K562 (cell line): ENCODE measurements around the gene AAGAB. TPM values are rescaled to one million over a fixed set of nuclear protein-coding genes. Genes with fewer than 3 reads are reported as not detected.

Experiments
- ATAC-seq: fragments of 200-7000 bp; cut with Tn5 transposase; 3 replicates; pipeline ENCODE4 v1.9.1; 2020; ENCODE audit warnings: moderate library complexity
- BruUV-seq: library from RNA; stranded (reverse); fragments of 400-500 nt; replicated peaks from 2 replicates; lab custom pipeline; 2021; lab: Mats Ljungman, UMichigan
- CTCF ChIA-PET: fragments of 300-600 bp; formaldehyde crosslinking; extraction: SDS; loops from one replicate; lab custom pipeline; 2021; ENCODE audit warnings: low intra/inter-chr PET ratio; lab: Yijun Ruan, JAX
- POLR2A ChIA-PET: fragments of 300-600, 350-650 bp; sonication (Branson Sonifier 250); formaldehyde crosslinking; extraction: SDS; loops from one replicate; lab custom pipeline; 2021; ENCODE audit warnings: antibody characterized with exemption, inconsistent platforms; lab: Yijun Ruan, JAX
- DNase-seq, 4 experiments: peaks; one replicate each; pipeline versions ENCODE4 v3.0.0 to v3.0.0-alpha.2; 2011 to 2018; ENCODE audit warnings: low spot score in 3 of 4, mixed read lengths in 3 of 4; ENCODE audit errors: extremely low read depth in 1 of 4
- FAIRE-seq: peaks from 2 replicates; lab custom pipeline; 2011; peaks lifted over from hg19 to GRCh38; lab: Jason Lieb, UNC
- H2AFZ ChIP-seq: 2 replicates; pipeline ENCODE4 v1.6.0; 2011; ENCODE audit warnings: low read depth, low read length, control low read depth, inconsistent platforms
- H3K27ac ChIP-seq: fragments of 200-600 bp; 3 replicates; pipeline ENCODE4 v1.8.0; 2011; ENCODE audit warnings: low read depth, mild to moderate bottlenecking, control low read depth, inconsistent platforms, low read length, moderate library complexity, mixed read lengths; ENCODE audit errors: extremely low read depth
- H3K27me3 ChIP-seq, 2 experiments: fragments of 300-600 bp in 1 of 2; 2 replicates in 1 of 2; 3 replicates in 1 of 2; pipeline versions ENCODE4 v1.6.0 to v1.8.0; 2011; ENCODE audit warnings: inconsistent platforms in 2 of 2, low read length in 2 of 2, mild to moderate bottlenecking in 1 of 2, mixed read lengths in 1 of 2, moderate library complexity in 1 of 2; ENCODE audit not compliant: control insufficient read depth in 2 of 2, insufficient read depth in 2 of 2
- H3K36me3 ChIP-seq: fragments of 300-600 bp; 3 replicates; pipeline ENCODE4 v1.8.0; 2011; ENCODE audit warnings: mild to moderate bottlenecking, low read length, inconsistent platforms; ENCODE audit not compliant: control insufficient read depth, insufficient read depth
- H3K4me1 ChIP-seq, 2 experiments: fragments of 200-600 bp in 1 of 2; replicated peaks in 1 of 2; 2 replicates in 1 of 2; 3 replicates in 1 of 2; pipeline versions ENCODE4 v1.5.1 to v1.8.0; 2011; ENCODE audit warnings: inconsistent platforms in 2 of 2, low read length in 2 of 2, mild to moderate bottlenecking in 1 of 2, mixed read lengths in 1 of 2, moderate library complexity in 1 of 2; ENCODE audit not compliant: control insufficient read depth in 2 of 2, insufficient read depth in 2 of 2
- H3K4me2 ChIP-seq: 2 replicates; pipeline ENCODE4 v1.6.1; 2011; ENCODE audit warnings: low read length, control low read depth, inconsistent platforms, mixed read lengths; ENCODE audit not compliant: insufficient read depth
- H3K4me3 ChIP-seq: fragments of 200-600 bp; sonication (generic), shearing (Covaris generic); 2 replicates; pipeline ENCODE4 v1.5.1; 2016; ENCODE audit warnings: control low read depth, inconsistent platforms
- H3K79me2 ChIP-seq: fragments of 200-600 bp; 3 replicates; pipeline ENCODE4 v1.8.0; 2011; ENCODE audit warnings: low read length, inconsistent platforms; ENCODE audit not compliant: control insufficient read depth, insufficient read depth
- H3K9ac ChIP-seq, 2 experiments: 2 replicates each; pipeline versions ENCODE4 v1.6.0 to v1.6.1; 2011; ENCODE audit warnings: low read depth in 2 of 2, low read length in 2 of 2, control low read depth in 1 of 2, inconsistent platforms in 1 of 2, mild to moderate bottlenecking in 1 of 2, mixed read lengths in 1 of 2; ENCODE audit not compliant: insufficient read depth in 1 of 2
- H3K9me1 ChIP-seq: one replicate; pipeline ENCODE4 v1.6.0; 2011; ENCODE audit warnings: inconsistent platforms, mild to moderate bottlenecking, low read length, moderate library complexity; ENCODE audit not compliant: control insufficient read depth, insufficient read depth
- H3K9me3 ChIP-seq: replicated peaks from 2 replicates; pipeline ENCODE4 v1.5.1; 2011; ENCODE audit warnings: low read depth, low read length, inconsistent platforms; ENCODE audit not compliant: control insufficient read depth, insufficient read depth
- H4K20me1 ChIP-seq: replicated peaks from 2 replicates; pipeline ENCODE4 v1.6.1; 2011; ENCODE audit warnings: low read length, inconsistent platforms, mixed read lengths; ENCODE audit not compliant: control insufficient read depth, insufficient read depth
- C11orf30 ChIP-seq: fragments of 450-650 bp; IDR thresholded peaks from 2 replicates; pipeline ENCODE4 v1.6.1; 2016; ENCODE audit warnings: low read depth, mild to moderate bottlenecking
- ESRRA ChIP-seq: fragments of 450-650 bp; IDR thresholded peaks from 2 replicates; pipeline ENCODE4 v1.6.1; 2014; ENCODE audit warnings: low read depth, mild to moderate bottlenecking, moderate library complexity, borderline replicate concordance
- GABPB2 ChIP-seq: fragments of 250-450 bp; sonication (Bioruptor Pico); conservative IDR thresholded peaks from 2 replicates; pipeline ENCODE4 v1.5.1; 2021; ENCODE audit warnings: mild to moderate bottlenecking
- MAZ ChIP-seq, 2 experiments: fragments of 450-650 bp in 1 of 2; sonication (generic) in 1 of 2; formaldehyde crosslinking; IDR thresholded peaks in 1 of 2; conservative IDR thresholded peaks in 1 of 2; 2 replicates each; pipeline versions ENCODE4 v1.4.0 to v1.5.0; 2020; ENCODE audit warnings: mild to moderate bottlenecking in 1 of 2, missing genetic modification reagents in 1 of 2
- SPI1 ChIP-seq: IDR thresholded peaks from 2 replicates; pipeline ENCODE4 v1.6.1; 2011; ENCODE audit warnings: low read depth, low read length, control low read depth, borderline replicate concordance
- STAT5B ChIP-seq: fragments of 250-450 bp; sonication (Bioruptor Pico); IDR thresholded peaks from 2 replicates; pipeline ENCODE4 v1.8.0; 2021; ENCODE audit warnings: mild to moderate bottlenecking, inconsistent platforms
- TFAM ChIP-seq: fragments of 250-450 bp; sonication (Bioruptor Pico); conservative IDR thresholded peaks from 2 replicates; pipeline ENCODE4 v1.5.0; 2021; ENCODE audit warnings: mild to moderate bottlenecking, moderate library complexity
- ZFX ChIP-seq: sonication (generic); formaldehyde crosslinking; IDR thresholded peaks from 2 replicates; pipeline ENCODE4 v1.8.0; 2022; ENCODE audit warnings: mild to moderate bottlenecking, missing genetic modification reagents, moderate library complexity
- WGBS: fragments of 100-300 bp; shearing (Covaris generic); methylation state at CpG from one replicate; pipeline ENCODE4 v1.1.6; 2016; ENCODE audit warnings: low coverage, mixed read lengths; ENCODE audit not compliant: insufficient coverage; ENCODE audit errors: missing lambda C conversion rate; 5-methylcytosine and 5-hydroxymethylcytosine counted together
- in situ Hi-C: fragments of 300-500 bp; cut with MboI; formaldehyde crosslinking; loops from 4 replicates; pipeline ENCODE4 v1.15.0; 2018; ENCODE audit warnings: inconsistent platforms, mixed read lengths
- intact Hi-C: fragments of 100-400 bp; cut with micrococcal nuclease; formaldehyde crosslinking; loops from 2 replicates; pipeline ENCODE4 v1.14.2; 2022
- polyA plus RNA-seq, 8 experiments: library from polyadenylated mRNA; depleted of rRNA in 4 of 8; stranded (reverse) in 5 of 8; unstranded in 3 of 8; fragments of >200 nt; fragmentation: Nextera tagmentation in 2 of 8; fragmentation: Illumina TruSeq in 1 of 8; extraction: Ambion mirVana in 2 of 8; extraction: Trizol in 1 of 8; gene quantifications; 2 replicates each; pipeline versions ENCODE4 v1.2.1 to v1.2.3, GENCODE V29; 2011 to 2014; ENCODE audit warnings: inconsistent platforms in 1 of 8, missing spikeins in 1 of 8
- total RNA-seq, 7 experiments: library from RNA; depleted of rRNA in 6 of 7; stranded (reverse); fragments of >200 nt in 6 of 7; fragmentation: Illumina TruSeq in 2 of 7; extraction: Trizol in 2 of 7; gene quantifications; 2 replicates each; pipeline versions ENCODE4 v1.2.1 to v1.2.3, GENCODE V29; 2011 to 2021; ENCODE audit warnings: low replicate concordance in 1 of 7

Gene AAGAB
- total and polyA plus RNA-seq, 9 of the 15 experiments (the other 6 are each of a cell fraction or from before 2014, with no cell fraction given) = 17.8 to 109 (median 58.3) TPM

DNA sequence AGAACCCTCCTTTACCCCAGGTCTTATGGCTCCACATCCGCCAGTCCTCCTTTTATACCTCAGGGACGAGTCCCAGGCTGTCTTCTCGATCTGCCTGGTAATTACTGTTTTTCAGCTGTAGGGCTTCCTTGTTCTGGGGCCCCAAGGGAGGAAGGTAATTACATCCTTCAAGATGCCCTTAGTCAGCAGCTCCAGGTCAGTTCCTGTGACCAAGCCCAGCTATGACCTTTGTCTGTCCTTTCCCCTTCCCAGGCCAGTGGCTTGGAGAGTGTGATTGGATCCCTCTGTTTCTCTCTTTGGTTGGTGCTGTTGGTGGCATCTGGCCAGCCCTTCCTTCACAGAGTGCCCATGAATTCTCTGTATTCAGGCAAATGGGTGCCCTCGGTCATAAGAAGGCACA lies 92.6 kb downstream of the AAGAB start:
- no peak for FAIRE-seq

DNA sequence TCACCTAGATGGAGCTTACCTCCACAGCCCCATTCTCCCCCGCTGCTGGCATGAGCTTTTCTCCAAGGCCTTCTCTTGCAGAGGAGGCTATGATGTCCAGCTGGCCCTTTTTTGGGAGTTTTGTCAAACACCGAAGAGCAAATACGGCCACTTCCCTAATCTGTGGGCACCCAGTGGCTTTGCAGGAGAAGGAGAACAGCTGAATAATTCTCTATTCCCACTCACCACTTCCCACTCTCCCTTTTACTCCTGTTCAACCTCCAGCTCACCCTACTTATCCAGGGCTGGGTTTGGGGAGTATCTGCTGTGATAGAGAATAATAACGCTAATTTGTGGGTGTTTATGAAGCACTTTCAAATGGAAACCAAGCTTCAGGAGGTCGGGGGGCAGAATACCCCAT lies 93.0 kb downstream of the AAGAB start:
- peak overlapping the region in 1 of 2 experiments; percentile 29; a peak in 1 of 4 replicates for H3K9ac ChIP-seq
- ChIA-PET POLR2A (interaction anchor here (1.1 to 1.5 kb wide), 3 partner anchors 8 to 19 kb away, joined by 3 to 6 read pairs (median 3); no protein-coding TSS in a partner anchor), CTCF (no interaction called here)
- H3K4me3 ChIP-seq = no peak overlapping the region
- peaks cover 0 to 5% of the 10 kb centered on the region in 2 experiments; a peak in 4 of 5 replicates for H3K4me1 ChIP-seq
- BruUV-seq = no TSS peak
- no peak for TF ChIP-seq GABPB2 (CRISPR knock-in tag)
- peak; percentile 77; the same call in 1 of the 2 replicates for TF ChIP-seq SPI1
- WGBS = 57% methylated on average over 5 of the region's 5 CpGs
- H2AFZ ChIP-seq = no peak overlapping the region
- H3K27me3 ChIP-seq = no peaks in the 10 kb centered on the region
- DNase-seq = no peak
- no peak overlapping the region for H3K4me2 ChIP-seq
- ATAC-seq = no peak
- no peaks in the 10 kb centered on the region for H3K9me3 ChIP-seq
- no peaks in the 10 kb centered on the region for H4K20me1 ChIP-seq
- FAIRE-seq = no peak
- H3K79me2 ChIP-seq = no peaks in the 10 kb centered on the region
- no peaks in the 10 kb centered on the region for H3K9me1 ChIP-seq
- intact Hi-C loops = no loop called here
- no peak overlapping the region for H3K27ac ChIP-seq
- in situ Hi-C loops = no loop called here
- peaks cover 19% of the 10 kb centered on the region; the same call in 2 of the 3 replicates for H3K36me3 ChIP-seq

More for the DNA sequence above, 92.6 kb downstream of the AAGAB start:
- H3K9ac ChIP-seq = no peak overlapping the region
- no peak overlapping the region for H3K4me2 ChIP-seq
- ATAC-seq (no peak; the same call in 2 of the 3 replicates), DNase-seq (no peak)
- POLR2A ChIA-PET = interaction anchor here (0.7 to 1.5 kb wide), 4 partner anchors 8 to 19 kb away, joined by 3 to 6 read pairs (median 3); no protein-coding TSS in a partner anchor
- in situ Hi-C loops = no loop called here
- H3K4me1 ChIP-seq = peaks cover 0 to 5% of the 10 kb centered on the region in 2 experiments; a peak in 4 of 5 replicates
- H3K27ac ChIP-seq = no peak overlapping the region
- 0 out of 2 replicates have a peak, but pooled peaks cover 3% of the 10 kb centered on the region for H4K20me1 ChIP-seq
- H3K79me2 ChIP-seq = no peaks in the 10 kb centered on the region
- 93% methylated on average over 4 of the region's 4 CpGs for WGBS
- no peaks in the 10 kb centered on the region for H3K27me3 ChIP-seq
- BruUV-seq = no TSS peak
- no peaks in the 10 kb centered on the region for H3K9me3 ChIP-seq
- CTCF ChIA-PET = no interaction called here
- H3K9me1 ChIP-seq = no peaks in the 10 kb centered on the region
- H3K36me3 ChIP-seq = peaks cover 23% of the 10 kb centered on the region; the same call in 1 of the 3 replicates
- H2AFZ ChIP-seq = no peak overlapping the region
- H3K4me3 ChIP-seq = no peak overlapping the region
- intact Hi-C loops = no loop called here
- TF ChIP-seq MAZ (CRISPR knock-in tag; conservative IDR thresholded peaks at IDR 0.05 in 1 of 2, IDR thresholded peaks at IDR 0.05 in 1 of 2) (no peak), ZFX (0 out of 2 replicates have a peak, but pooled peaks have one; percentile 19), TFAM (CRISPR knock-in tag) (no peak), ESRRA (peak; percentile 56; the same call in 1 of the 2 replicates), C11orf30 (0 out of 2 replicates have a peak, but pooled peaks have one; percentile 22), STAT5B (CRISPR knock-in tag) (no peak)
